K562 (cell line): ENCODE results near the gene VGF. TPM values are rescaled to one million over a fixed set of nuclear protein-coding genes. Genes with fewer than 3 reads are reported as not detected.

Experiments
- LEF1 ChIP-seq: fragments of 450-650 bp; IDR thresholded peaks from 2 replicates; pipeline ENCODE4 v1.6.1; 2016; ENCODE audit warnings: mild to moderate bottlenecking
- MGA ChIP-seq: fragments of 450-650 bp; IDR thresholded peaks from 2 replicates; pipeline ENCODE4 v1.6.1; 2016; ENCODE audit warnings: mild to moderate bottlenecking, moderate library complexity
- NRF1 ChIP-seq, 2 experiments: fragments of 450-650 bp; IDR thresholded peaks in 1 of 2; conservative IDR thresholded peaks in 1 of 2; 2 replicates each; pipeline ENCODE4 v1.6.1; 2014; ENCODE audit warnings: mild to moderate bottlenecking in 2 of 2
- TFAM ChIP-seq: fragments of 250-450 bp; sonication (Bioruptor Pico); conservative IDR thresholded peaks from 2 replicates; pipeline ENCODE4 v1.5.0; 2021; ENCODE audit warnings: mild to moderate bottlenecking, moderate library complexity
- ZBTB40 ChIP-seq, 2 experiments: fragments of 450-650 bp in 1 of 2; sonication (generic) in 1 of 2; formaldehyde crosslinking in 1 of 2; IDR thresholded peaks; 2 replicates each; pipeline versions ENCODE4 v1.7.1 to v1.9.0; 2016 to 2022; ENCODE audit warnings: inconsistent platforms in 1 of 2, mild to moderate bottlenecking in 1 of 2, missing genetic modification reagents in 1 of 2
- polyA plus RNA-seq, 8 experiments: library from polyadenylated mRNA; depleted of rRNA in 4 of 8; stranded (reverse) in 5 of 8; unstranded in 3 of 8; fragments of >200 nt; fragmentation: Nextera tagmentation in 2 of 8; fragmentation: Illumina TruSeq in 1 of 8; extraction: Ambion mirVana in 2 of 8; extraction: Trizol in 1 of 8; gene quantifications; 2 replicates each; pipeline versions ENCODE4 v1.2.1 to v1.2.3, GENCODE V29; 2011 to 2014; ENCODE audit warnings: inconsistent platforms in 1 of 8, missing spikeins in 1 of 8
- total RNA-seq, 7 experiments: library from RNA; depleted of rRNA in 6 of 7; stranded (reverse); fragments of >200 nt in 6 of 7; fragmentation: Illumina TruSeq in 2 of 7; extraction: Trizol in 2 of 7; gene quantifications; 2 replicates each; pipeline versions ENCODE4 v1.2.1 to v1.2.3, GENCODE V29; 2011 to 2021; ENCODE audit warnings: low replicate concordance in 1 of 7

Gene VGF
- total and polyA plus RNA-seq, 9 of the 15 experiments (the other 6 are each of a cell fraction or from before 2014, with no cell fraction given), result 0.03 to 5.7 (median 0.34) TPM

GRCh38 chr7:101156866-101157589 is 8.3 kb downstream of the VGF start (continued):
- TF ChIP-seq ZBTB40 (IDR thresholded peaks at IDR 0.05) (0 out of 2 replicates have a peak, but pooled peaks have one; percentile 12), ZBTB40 (CRISPR knock-in tag; IDR thresholded peaks at IDR 0.05) (no peak), NRF1 (conservative IDR thresholded peaks at IDR 0.05 in 1 of 2, IDR thresholded peaks at IDR 0.05 in 1 of 2) (peak; percentile 85 to 88), LEF1 (peak; percentile 52; the same call in 1 of the 2 replicates), TFAM (CRISPR knock-in tag) (no peak), MGA (peak; percentile 78)
